Measurements from ENCODE around the gene STAP1. TPM values are rescaled to one million over a fixed set of nuclear protein-coding genes. Genes with fewer than 3 reads are reported as not detected.
"Not testable (repeated sequence)": the region's sequence is repeated elsewhere in the genome, so short reads cannot be mapped to it uniquely, and the experiment has no call there.

STAP1 gene

GRCh38 chr4:67634741-67635140 lies 76.2 kb downstream of the STAP1 start:
- peaks cover 58% of the 10 kb centered on the region for H3K36me3 ChIP-seq (ENCODE audit: insufficient read depth, low read length)
- no peak overlapping the region for H3K4me3 ChIP-seq (ENCODE audit: low read length)
- no peaks in the 10 kb centered on the region for H3K27me3 ChIP-seq (ENCODE audit: control insufficient read depth, insufficient read depth, low read length)
- no peak overlapping the region for H3K4me2 ChIP-seq (ENCODE audit: low read length)
- H3K4me1 ChIP-seq (ENCODE audit: control insufficient read depth, insufficient read depth, low read length): no peaks in the 10 kb centered on the region
- no peak overlapping the region for H3K9ac ChIP-seq (ENCODE audit: low read depth, low read length)
- H3K9me3 ChIP-seq (replicated peaks; ENCODE audit: low read length): no peaks in the 10 kb centered on the region

- no peaks in the 10 kb centered on the region for H3K27me3 ChIP-seq (ENCODE audit: control insufficient read depth, insufficient read depth, low read length)
- H3K36me3 ChIP-seq (ENCODE audit: insufficient read depth, low read length): peaks cover 57% of the 10 kb centered on the region
- H3K4me3 ChIP-seq (ENCODE audit: low read length): no peak overlapping the region
These were observed 76.8 kb downstream of the STAP1 start for GRCh38 chr4:67635331-67635730.

GRCh38 chr4:67636978-67637377 lies 78.5 kb downstream of the STAP1 start:
- not testable (repeated sequence) for H3K4me1 ChIP-seq (ENCODE audit: control insufficient read depth, insufficient read depth, low read length); H3K4me3 ChIP-seq (ENCODE audit: low read length); H3K27me3 ChIP-seq (ENCODE audit: control insufficient read depth, insufficient read depth, low read length); H3K9ac ChIP-seq (ENCODE audit: low read depth, low read length); H3K9me3 ChIP-seq (replicated peaks; ENCODE audit: low read length); H3K4me2 ChIP-seq (ENCODE audit: low read length)
- H3K36me3 ChIP-seq (ENCODE audit: insufficient read depth, low read length): peaks cover 48% of the 10 kb centered on the region

More at GRCh38 chr4:67635331-67635730, 76.8 kb downstream of the STAP1 start:
- no peaks in the 10 kb centered on the region for H3K4me1 ChIP-seq (ENCODE audit: control insufficient read depth, insufficient read depth, low read length)
- H3K9ac ChIP-seq (ENCODE audit: low read depth, low read length): no peak overlapping the region
- H3K4me2 ChIP-seq (ENCODE audit: low read length): no peak overlapping the region
- no peaks in the 10 kb centered on the region for H3K9me3 ChIP-seq (replicated peaks; ENCODE audit: low read length)

GRCh38 chr4:67638136-67638535 lies 79.6 kb downstream of the STAP1 start:
- no peak overlapping the region for H3K4me2 ChIP-seq (ENCODE audit: low read length)
- H3K27me3 ChIP-seq (ENCODE audit: control insufficient read depth, insufficient read depth, low read length): no peaks in the 10 kb centered on the region
- no peaks in the 10 kb centered on the region for H3K9me3 ChIP-seq (replicated peaks; ENCODE audit: low read length)
- peaks cover 42% of the 10 kb centered on the region for H3K36me3 ChIP-seq (ENCODE audit: insufficient read depth, low read length)
- no peak overlapping the region for H3K4me3 ChIP-seq (ENCODE audit: low read length)
- H3K4me1 ChIP-seq (ENCODE audit: control insufficient read depth, insufficient read depth, low read length): no peaks in the 10 kb centered on the region
- H3K9ac ChIP-seq (ENCODE audit: low read depth, low read length): no peak overlapping the region

GRCh38 chr4:67651536-67651935 lies 93.0 kb downstream of the STAP1 start:
- Histone ChIP-seq H3K27me3 (ENCODE audit: control insufficient read depth, insufficient read depth, low read length) (no peaks in the 10 kb centered on the region), H3K4me2 (ENCODE audit: low read length) (no peak overlapping the region), H3K4me3 (ENCODE audit: low read length) (no peak overlapping the region), H3K36me3 (ENCODE audit: insufficient read depth, low read length) (peaks cover 14% of the 10 kb centered on the region), H3K4me1 (ENCODE audit: control insufficient read depth, insufficient read depth, low read length) (no peaks in the 10 kb centered on the region), H3K9ac (ENCODE audit: low read depth, low read length) (no peak overlapping the region), H3K9me3 (replicated peaks; ENCODE audit: low read length) (no peaks in the 10 kb centered on the region)

Small RNAs within 50 kb of the gene (small RNA-seq; reads per million reads assigned to genes)
- not detected for gene AC096720.1

Data from skeletal muscle satellite cell (primary cell).